ENCODE results near the gene SPDYE3.
"Not testable (repeated sequence)": the region's sequence is repeated elsewhere in the genome, so short reads cannot be mapped to it uniquely, and the experiment has no call there.

Gene SPDYE3

GRCh38 chr7:100358027-100358856 lies 50.7 kb downstream of the SPDYE3 start, which contains the start of gene PILRB:
Gene PILRB, plus strand, starts transcription at chr7:100358117. Its CDS starts 186 bp downstream, at chr7:100358303.
- H3K27me3 ChIP-seq (ENCODE audit: control insufficient read depth in 5 of 5, insufficient read depth in 4 of 5, low read length in 5 of 5), result no peaks in the 10 kb centered on the region
- peak within 1 kb of the TSS in 1 of 5 donors; percentile 6 for H3K9ac ChIP-seq (ENCODE audit: low read length in 5 of 5)
- H3K4me1 ChIP-seq (ENCODE audit: control insufficient read depth in 5 of 5, insufficient read depth in 5 of 5, low read length in 5 of 5), result peaks cover 0 to 11% (median 7%) of the 10 kb centered on the region in 5 donors
- no peak within 1 kb of the TSS for H3K4me3 ChIP-seq (ENCODE audit: low read depth in 1 of 5, low read length in 5 of 5)
- no peaks in the 10 kb centered on the region for H3K9me3 ChIP-seq (ENCODE audit: control insufficient read depth in 5 of 5, low read length in 5 of 5)
- H3K27ac ChIP-seq (ENCODE audit: low read depth, low read length), result no peak within 1 kb of the TSS
- peaks cover 7 to 98% (median 91%) of the 10 kb centered on the region in 5 donors for H3K36me3 ChIP-seq (ENCODE audit: control insufficient read depth in 5 of 5, insufficient read depth in 5 of 5, low read length in 5 of 5)

GRCh38 chr7:100358857-100359212 lies 51.3 kb downstream of the SPDYE3 start:
- Histone ChIP-seq H3K36me3 (ENCODE audit: control insufficient read depth in 5 of 5, insufficient read depth in 5 of 5, low read length in 5 of 5) (peaks cover 11 to 94% (median 90%) of the 10 kb centered on the region in 5 donors), H3K4me1 (ENCODE audit: control insufficient read depth in 5 of 5, insufficient read depth in 5 of 5, low read length in 5 of 5) (peaks cover 0 to 5% (median 4%) of the 10 kb centered on the region in 5 donors), H3K27ac (ENCODE audit: low read depth, low read length) (no peak overlapping the region)

GRCh38 chr7:100360135-100360854 lies 52.8 kb downstream of the SPDYE3 start:
- Histone ChIP-seq H3K27me3 (ENCODE audit: control insufficient read depth in 5 of 5, insufficient read depth in 4 of 5, low read length in 5 of 5) (no peaks in the 10 kb centered on the region), H3K4me3 (ENCODE audit: low read depth in 1 of 5, low read length in 5 of 5) (no peak overlapping the region), H3K27ac (ENCODE audit: low read depth, low read length) (no peak overlapping the region), H3K9ac (ENCODE audit: low read length in 5 of 5) (no peak overlapping the region), H3K36me3 (ENCODE audit: control insufficient read depth in 5 of 5, insufficient read depth in 5 of 5, low read length in 5 of 5) (peaks cover 17 to 84% (median 83%) of the 10 kb centered on the region in 5 donors), H3K4me1 (ENCODE audit: control insufficient read depth in 5 of 5, insufficient read depth in 5 of 5, low read length in 5 of 5) (peaks cover 0 to under 1% (median 0%) of the 10 kb centered on the region in 5 donors), H3K9me3 (ENCODE audit: control insufficient read depth in 5 of 5, low read length in 5 of 5) (no peaks in the 10 kb centered on the region)

More at GRCh38 chr7:100358857-100359212, 51.3 kb downstream of the SPDYE3 start:
- no peak overlapping the region for H3K4me3 ChIP-seq (ENCODE audit: low read depth in 1 of 5, low read length in 5 of 5)
- H3K9me3 ChIP-seq (ENCODE audit: control insufficient read depth in 5 of 5, low read length in 5 of 5), result no peaks in the 10 kb centered on the region
- no peaks in the 10 kb centered on the region for H3K27me3 ChIP-seq (ENCODE audit: control insufficient read depth in 5 of 5, insufficient read depth in 4 of 5, low read length in 5 of 5)
- H3K9ac ChIP-seq (ENCODE audit: low read length in 5 of 5), result no peak overlapping the region

- Histone ChIP-seq H3K27me3 (ENCODE audit: control insufficient read depth in 5 of 5, insufficient read depth in 4 of 5, low read length in 5 of 5) (no peaks in the 10 kb centered on the region), H3K9ac (ENCODE audit: low read length in 5 of 5) (no peak overlapping the region), H3K36me3 (ENCODE audit: control insufficient read depth in 5 of 5, insufficient read depth in 5 of 5, low read length in 5 of 5) (peaks cover 17 to 63% (median 59%) of the 10 kb centered on the region in 5 donors), H3K4me1 (ENCODE audit: control insufficient read depth in 5 of 5, insufficient read depth in 5 of 5, low read length in 5 of 5) (peaks cover 0 to 9% (median 1%) of the 10 kb centered on the region in 5 donors), H3K9me3 (ENCODE audit: control insufficient read depth in 5 of 5, low read length in 5 of 5) (no peaks in the 10 kb centered on the region), H3K4me3 (ENCODE audit: low read depth in 1 of 5, low read length in 5 of 5) (no peak overlapping the region), H3K27ac (ENCODE audit: low read depth, low read length) (no peak overlapping the region)
Measured at GRCh38 chr7:100363098-100363497, 55.6 kb downstream of the SPDYE3 start.

- H3K9ac ChIP-seq (ENCODE audit: low read length in 5 of 5); H3K27me3 ChIP-seq (ENCODE audit: control insufficient read depth in 5 of 5, insufficient read depth in 4 of 5, low read length in 5 of 5); H3K4me3 ChIP-seq (ENCODE audit: low read depth in 1 of 5, low read length in 5 of 5); H3K27ac ChIP-seq (ENCODE audit: low read depth, low read length); H3K9me3 ChIP-seq (ENCODE audit: control insufficient read depth in 5 of 5, low read length in 5 of 5): not testable (repeated sequence)
- peaks cover 17 to 61% (median 54%) of the 10 kb centered on the region in 5 donors for H3K36me3 ChIP-seq (ENCODE audit: control insufficient read depth in 5 of 5, insufficient read depth in 5 of 5, low read length in 5 of 5)
- H3K4me1 ChIP-seq (ENCODE audit: control insufficient read depth in 5 of 5, insufficient read depth in 5 of 5, low read length in 5 of 5), result peaks cover 0 to 16% (median 3%) of the 10 kb centered on the region in 5 donors
Measured at GRCh38 chr7:100363797-100364196, 56.3 kb downstream of the SPDYE3 start.

GRCh38 chr7:100364480-100364879 lies 57.0 kb downstream of the SPDYE3 start:
- Histone ChIP-seq H3K27me3 (ENCODE audit: control insufficient read depth in 5 of 5, insufficient read depth in 4 of 5, low read length in 5 of 5) (no peaks in the 10 kb centered on the region), H3K27ac (ENCODE audit: low read depth, low read length) (no peak overlapping the region), H3K4me3 (ENCODE audit: low read depth in 1 of 5, low read length in 5 of 5) (no peak overlapping the region), H3K4me1 (ENCODE audit: control insufficient read depth in 5 of 5, insufficient read depth in 5 of 5, low read length in 5 of 5) (peaks cover 0 to 20% (median 3%) of the 10 kb centered on the region in 5 donors), H3K9ac (ENCODE audit: low read length in 5 of 5) (no peak overlapping the region), H3K36me3 (ENCODE audit: control insufficient read depth in 5 of 5, insufficient read depth in 5 of 5, low read length in 5 of 5) (peaks cover 17 to 57% (median 49%) of the 10 kb centered on the region in 5 donors), H3K9me3 (ENCODE audit: control insufficient read depth in 5 of 5, low read length in 5 of 5) (no peaks in the 10 kb centered on the region)

- H3K4me3 ChIP-seq (ENCODE audit: low read depth in 1 of 5, low read length in 5 of 5); H3K9me3 ChIP-seq (ENCODE audit: control insufficient read depth in 5 of 5, low read length in 5 of 5); H3K27me3 ChIP-seq (ENCODE audit: control insufficient read depth in 5 of 5, insufficient read depth in 4 of 5, low read length in 5 of 5); H3K27ac ChIP-seq (ENCODE audit: low read depth, low read length); H3K9ac ChIP-seq (ENCODE audit: low read length in 5 of 5): not testable (repeated sequence)
- Histone ChIP-seq H3K36me3 (ENCODE audit: control insufficient read depth in 5 of 5, insufficient read depth in 5 of 5, low read length in 5 of 5) (peaks cover 17 to 45% (median 38%) of the 10 kb centered on the region in 5 donors), H3K4me1 (ENCODE audit: control insufficient read depth in 5 of 5, insufficient read depth in 5 of 5, low read length in 5 of 5) (peaks cover 0 to 30% (median 8%) of the 10 kb centered on the region in 5 donors)
Measured at GRCh38 chr7:100365998-100366367, 58.5 kb downstream of the SPDYE3 start.

GRCh38 chr7:100366411-100367250 lies 59.1 kb downstream of the SPDYE3 start:
- Histone ChIP-seq H3K27me3 (ENCODE audit: control insufficient read depth in 5 of 5, insufficient read depth in 4 of 5, low read length in 5 of 5) (no peaks in the 10 kb centered on the region), H3K36me3 (ENCODE audit: control insufficient read depth in 5 of 5, insufficient read depth in 5 of 5, low read length in 5 of 5) (peaks cover 17 to 39% (median 32%) of the 10 kb centered on the region in 5 donors), H3K4me1 (ENCODE audit: control insufficient read depth in 5 of 5, insufficient read depth in 5 of 5, low read length in 5 of 5) (peaks cover 0 to 33% (median 12%) of the 10 kb centered on the region in 5 donors), H3K4me3 (ENCODE audit: low read depth in 1 of 5, low read length in 5 of 5) (no peak overlapping the region), H3K9ac (ENCODE audit: low read length in 5 of 5) (no peak overlapping the region), H3K9me3 (ENCODE audit: control insufficient read depth in 5 of 5, low read length in 5 of 5) (no peaks in the 10 kb centered on the region), H3K27ac (ENCODE audit: low read depth, low read length) (no peak overlapping the region)

GRCh38 chr7:100367251-100367620 lies 59.7 kb downstream of the SPDYE3 start:
- Histone ChIP-seq H3K4me3 (ENCODE audit: low read depth in 1 of 5, low read length in 5 of 5) (no peak overlapping the region), H3K27ac (ENCODE audit: low read depth, low read length) (no peak overlapping the region), H3K36me3 (ENCODE audit: control insufficient read depth in 5 of 5, insufficient read depth in 5 of 5, low read length in 5 of 5) (peaks cover 13 to 32% (median 26%) of the 10 kb centered on the region in 5 donors), H3K27me3 (ENCODE audit: control insufficient read depth in 5 of 5, insufficient read depth in 4 of 5, low read length in 5 of 5) (no peaks in the 10 kb centered on the region), H3K9me3 (ENCODE audit: control insufficient read depth in 5 of 5, low read length in 5 of 5) (no peaks in the 10 kb centered on the region), H3K4me1 (ENCODE audit: control insufficient read depth in 5 of 5, insufficient read depth in 5 of 5, low read length in 5 of 5) (peaks cover 0 to 38% (median 18%) of the 10 kb centered on the region in 5 donors), H3K9ac (ENCODE audit: low read length in 5 of 5) (no peak overlapping the region)
